Gastrocnemius medialis (tissue), 4 donors: Measurements from ENCODE around the gene PPP1R16B.

ENCODE experiments used
- CTCF ChIP-seq, 5 experiments: fragments of 450-650 bp in 3 of 5; fragments of 200-600 bp in 2 of 5; sonication (generic) in 2 of 5; IDR thresholded peaks in 4 of 5; conservative IDR thresholded peaks in 1 of 5; 1 replicate in 4 of 5; 2 replicates in 1 of 5; pipeline ENCODE4 v1.5.1; 2016 to 2019; ENCODE audit warnings: antibody characterized with exemption in 5 of 5, mild to moderate bottlenecking in 3 of 5, moderate library complexity in 3 of 5
- POLR2A ChIP-seq, 2 donors: fragments of 450-650 bp; IDR thresholded peaks; one replicate each; pipeline ENCODE4 v1.6.1; 2017; ENCODE audit warnings: antibody characterized with exemption in 2 of 2, mild to moderate bottlenecking in 2 of 2, moderate library complexity in 2 of 2

GRCh38 chr20:38800882-38801281 is 4.6 kb upstream of the PPP1R16B start:
- TF ChIP-seq CTCF (IDR thresholded peaks at IDR 0.05 in 4 of 5, conservative IDR thresholded peaks at IDR 0.05 in 1 of 5) (no peak), POLR2A (IDR thresholded peaks at IDR 0.05) (no peak)
